GM21737 (cell line): ENCODE measurements around the gene SYCP3.

Source experiments
- ATAC-seq: cut with Tn5 transposase; IDR thresholded peaks from one replicate; pipeline ENCODE4 v1.9.1; 2021; ENCODE audit warnings: mild to moderate bottlenecking, moderate library complexity; ENCODE audit not compliant: unreplicated experiment

SYCP3 gene

GRCh38 chr12:101713930-101714329 lies 25.3 kb downstream of the SYCP3 start:
- ATAC-seq: no peak

- ATAC-seq: no peak
Observed at GRCh38 chr12:101713059-101713682, 26.1 kb downstream of the SYCP3 start.

- no peak for ATAC-seq
Observed at GRCh38 chr12:101710288-101710687, 29.0 kb downstream of the SYCP3 start.

- ATAC-seq: no peak
Observed at GRCh38 chr12:101707131-101707782, 32.0 kb downstream of the SYCP3 start.

DNA sequence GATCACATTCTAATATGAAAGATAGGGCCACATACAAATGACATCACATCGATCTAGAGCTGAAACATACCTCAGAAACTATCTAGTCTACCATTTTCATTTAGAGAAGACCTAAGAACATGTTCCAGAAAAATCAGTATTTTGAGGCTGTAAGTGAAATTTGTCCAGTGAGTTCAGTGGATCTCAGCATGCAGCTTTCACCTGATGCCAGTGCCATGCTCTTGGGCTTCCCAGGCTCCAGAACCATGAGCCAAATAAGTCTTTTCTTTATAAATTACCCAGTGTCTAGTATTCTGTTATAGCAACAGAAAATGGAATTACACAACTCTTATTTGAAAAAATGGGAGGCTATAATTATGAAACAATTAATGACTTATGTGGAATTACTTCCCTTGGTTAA lies 32.9 kb downstream of the SYCP3 start:
- no peak for ATAC-seq

DNA sequence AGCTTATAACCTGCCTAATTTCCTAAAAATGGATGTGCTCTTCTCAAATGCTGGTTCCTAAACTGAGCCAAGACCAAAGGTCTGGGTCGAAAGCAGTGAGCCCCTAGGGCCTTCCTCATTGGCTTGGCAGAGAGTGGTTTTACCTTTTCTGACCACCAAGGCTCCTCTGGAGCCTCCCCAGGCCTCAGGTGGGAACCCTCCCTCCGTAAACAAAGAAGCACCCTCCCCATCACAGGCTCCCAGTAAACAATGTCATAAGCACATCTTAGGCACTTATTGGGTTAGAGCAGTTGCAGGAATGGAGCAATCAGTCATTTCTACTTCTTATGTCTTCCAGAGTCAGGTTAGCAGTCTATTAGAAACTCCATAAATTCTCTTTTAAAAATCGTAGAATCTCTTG lies 35.8 kb downstream of the SYCP3 start:
- ATAC-seq: no peak

DNA sequence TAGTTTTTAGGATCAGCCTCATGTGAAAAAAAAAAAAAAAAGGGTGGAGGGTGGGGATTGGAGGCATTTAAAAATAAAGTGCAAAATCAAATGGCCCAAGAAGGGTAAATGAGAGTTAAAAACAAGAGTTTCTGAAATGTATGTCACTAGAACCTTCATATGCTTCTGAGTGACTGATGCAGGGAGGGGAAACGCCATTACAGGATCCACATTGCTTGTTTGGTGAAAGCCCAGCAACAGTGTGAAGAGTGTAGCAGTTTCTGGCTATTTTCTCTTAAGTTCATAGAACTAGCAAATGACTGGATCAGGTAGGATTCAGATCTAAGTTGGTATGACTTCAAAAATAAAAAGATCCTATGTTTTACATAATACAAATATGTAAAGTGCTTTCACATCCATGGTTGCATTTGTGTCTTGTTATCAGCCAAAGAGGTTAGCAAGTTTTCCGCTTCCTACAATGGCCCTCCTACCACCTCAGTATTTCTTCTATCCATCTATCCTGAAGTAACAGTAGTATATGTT lies 38.9 kb downstream of the SYCP3 start:
- no peak for ATAC-seq

GRCh38 chr12:101698800-101699347 lies 40.4 kb downstream of the SYCP3 start:
- no peak for ATAC-seq

DNA sequence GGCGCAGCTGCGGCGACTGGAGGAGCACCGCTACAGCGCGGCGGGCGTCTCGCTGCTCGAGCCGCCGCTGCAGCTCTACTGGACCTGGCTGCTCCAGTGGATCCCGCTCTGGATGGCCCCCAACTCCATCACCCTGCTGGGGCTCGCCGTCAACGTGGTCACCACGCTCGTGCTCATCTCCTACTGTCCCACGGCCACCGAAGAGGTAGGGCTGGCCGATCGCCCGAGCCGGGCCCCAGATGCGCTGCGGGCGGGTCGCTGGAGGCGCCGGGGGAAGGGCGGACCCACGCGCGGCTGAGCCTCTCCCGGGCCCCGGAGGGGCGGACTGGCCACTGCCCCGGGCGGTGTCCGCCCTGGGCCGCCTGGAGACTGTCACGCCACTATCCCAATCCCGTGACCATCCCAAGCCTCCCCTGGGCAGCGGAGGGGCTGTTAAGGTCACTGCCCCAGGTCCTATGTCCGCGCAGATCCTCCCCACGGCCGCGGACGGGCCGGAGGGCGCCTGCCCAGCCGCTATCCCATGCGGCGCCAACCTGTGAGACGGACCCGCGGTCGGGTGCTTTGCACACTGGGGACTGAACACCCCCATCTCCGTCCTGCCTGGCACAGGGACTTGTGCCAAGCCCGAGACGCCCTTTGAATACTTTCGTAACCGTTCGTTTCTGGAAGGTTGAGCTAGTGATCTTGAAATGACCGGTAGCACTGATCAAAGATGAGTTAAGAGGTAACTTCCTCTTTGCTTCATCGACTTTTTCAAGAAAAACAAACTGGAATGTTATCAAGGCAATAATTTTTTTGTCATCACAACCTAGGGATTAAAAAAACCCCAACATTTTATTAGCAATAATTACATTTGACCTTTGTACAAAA lies 41.1 kb downstream of the SYCP3 start:
- peak; percentile 33 for ATAC-seq

DNA sequence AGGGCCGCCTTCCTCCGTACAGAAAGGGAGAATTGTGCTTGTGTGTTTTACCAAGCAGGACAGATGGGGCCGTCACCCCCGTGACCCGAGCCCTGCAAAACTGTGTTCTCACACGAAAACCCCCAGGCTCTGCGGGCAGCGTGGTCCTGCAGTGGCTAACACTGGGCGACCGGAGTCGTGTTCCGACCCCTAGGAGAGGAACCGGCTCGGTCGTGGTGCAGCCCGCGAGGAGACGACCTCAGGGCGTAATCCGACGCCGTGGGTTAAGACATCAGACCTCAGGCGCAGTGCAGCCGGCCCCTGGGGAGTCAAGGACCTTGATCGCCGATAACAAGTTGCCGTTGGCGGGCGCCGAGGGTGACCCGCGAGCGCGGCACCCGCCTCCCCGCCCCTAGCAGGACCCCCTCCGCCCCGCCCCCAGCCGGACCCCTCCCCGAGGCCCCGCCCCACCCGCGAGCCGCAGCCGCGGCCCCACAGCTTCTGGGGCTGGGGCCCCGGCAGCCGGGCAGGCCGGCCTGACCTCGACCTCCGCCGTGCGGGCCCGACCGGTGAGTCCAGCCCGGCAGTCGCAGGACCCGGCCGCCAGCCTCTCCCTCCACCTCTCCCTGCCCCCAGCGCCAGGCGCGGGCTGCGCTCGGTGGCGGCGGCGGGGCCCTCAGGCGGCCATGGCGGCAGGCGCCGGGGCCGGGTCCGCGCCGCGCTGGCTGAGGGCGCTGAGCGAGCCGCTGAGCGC lies 41.9 kb downstream of the SYCP3 start, which contains the start of gene CHPT1:
TSS of gene CHPT1 (plus strand) at position 444 of the 733 bp plus-strand sequence. CDS start at position 666, 222 bp downstream.
- peak; percentile 61 for ATAC-seq

DNA sequence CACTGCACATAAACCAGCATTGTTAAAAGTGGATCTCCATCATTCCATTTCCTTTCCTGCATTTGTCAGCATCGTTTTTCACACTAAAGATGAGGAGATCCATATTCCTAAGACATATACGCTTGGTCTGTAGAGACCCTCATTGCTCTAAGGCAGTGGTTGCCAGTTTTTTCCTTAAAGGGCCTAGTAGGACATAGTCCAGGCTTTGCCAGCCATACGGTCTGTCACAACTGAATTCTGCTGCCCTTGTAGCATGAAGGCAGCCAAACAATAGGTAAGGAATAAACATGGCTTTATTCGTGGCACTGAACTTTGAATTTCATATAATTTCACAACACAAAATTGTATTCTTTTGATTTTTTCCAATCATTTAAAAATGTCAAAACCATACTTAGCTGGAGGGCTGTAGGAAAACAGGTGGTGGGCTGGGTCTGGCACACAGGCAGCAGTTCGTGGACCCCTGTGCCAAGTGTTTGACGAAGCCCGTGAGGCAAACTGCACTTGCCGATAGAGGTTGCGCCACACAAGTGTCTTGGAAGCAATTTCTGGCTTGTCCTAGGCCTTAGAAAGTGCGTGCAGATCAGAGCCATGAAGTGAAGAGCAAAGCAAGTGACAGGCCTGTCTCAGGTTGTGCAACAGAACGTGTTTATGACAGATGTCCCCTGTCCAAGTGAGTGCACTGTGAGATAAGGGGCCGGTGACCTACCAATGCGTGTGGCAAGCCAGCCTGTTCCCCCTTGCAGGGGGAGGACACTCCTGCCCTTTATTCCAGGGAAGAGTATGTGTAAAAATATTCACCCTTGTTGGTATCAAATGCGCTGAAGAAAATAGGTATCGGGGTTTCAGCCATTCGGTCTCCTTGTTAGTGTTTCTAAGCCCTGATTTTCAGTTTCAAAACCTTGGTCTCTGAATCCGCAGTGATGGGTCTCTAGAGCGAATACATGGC lies 42.7 kb downstream of the SYCP3 start:
- no peak for ATAC-seq

- no peak for ATAC-seq
Observed at GRCh38 chr12:101695706-101696105, 43.6 kb downstream of the SYCP3 start.

GRCh38 chr12:101694986-101695385 lies 44.3 kb downstream of the SYCP3 start:
- no peak for ATAC-seq

GRCh38 chr12:101694297-101694848 lies 44.9 kb downstream of the SYCP3 start:
- ATAC-seq: no peak

DNA sequence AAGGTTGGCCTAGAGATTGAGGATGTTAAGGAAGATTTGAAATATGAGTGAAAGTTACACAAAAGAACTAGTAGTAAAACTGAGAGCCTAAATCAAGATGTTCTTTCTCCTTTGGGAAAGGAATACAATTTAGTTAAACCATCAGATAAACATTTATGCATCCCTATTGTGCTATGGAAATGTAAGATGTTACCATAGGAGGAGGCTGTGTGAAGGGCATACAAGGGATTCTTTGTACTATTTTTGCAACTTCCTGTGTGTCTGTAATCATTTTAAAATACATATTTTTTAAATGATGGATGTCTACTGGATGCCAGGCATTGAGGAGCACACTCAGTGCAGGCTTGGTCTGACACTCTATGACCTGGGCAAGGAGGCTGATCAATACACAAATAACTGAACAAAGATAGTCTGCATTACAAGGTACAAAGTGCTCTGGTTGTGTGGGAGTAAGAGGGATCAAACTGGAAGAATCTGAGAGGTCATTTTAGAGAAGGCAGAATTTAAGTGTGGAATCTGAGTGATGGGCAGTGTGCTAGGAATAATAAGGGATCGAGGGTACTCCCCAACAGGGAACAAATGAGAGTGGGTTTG lies 47.7 kb downstream of the SYCP3 start:
- ATAC-seq: no peak

GRCh38 chr12:101690544-101691098 lies 48.6 kb downstream of the SYCP3 start:
- ATAC-seq: no peak

- no peak for ATAC-seq
Observed at GRCh38 chr12:101686176-101686575, 53.1 kb downstream of the SYCP3 start.

GRCh38 chr12:101685092-101685491 lies 54.2 kb downstream of the SYCP3 start:
- no peak for ATAC-seq
